Adrenal gland (tissue), 12 donors: ENCODE measurements around the gene ZSCAN10. TPM values are rescaled to one million over a fixed set of nuclear protein-coding genes. Genes with fewer than 3 reads are reported as not detected.

Experiments
- DNase-seq, 7 donors: peaks; one replicate each; pipeline ENCODE4 v3.0.0-alpha.2; 2019 to 2020
- H3K27ac ChIP-seq, 5 donors: fragments of 200-600 bp; sonication (generic) in 4 of 5; 1 replicate in 3 of 5; 2 replicates in 2 of 5; pipeline versions ENCODE4 v1.5.1 to v1.8.0; 2016 to 2020; ENCODE audit warnings: mild to moderate bottlenecking in 1 of 5
- H3K27me3 ChIP-seq: fragments of 200-600 bp; 2 replicates; pipeline ENCODE4 v1.8.0; 2021
- H3K36me3 ChIP-seq, 2 donors: fragments of 200-600 bp; replicated peaks in 1 of 2; 1 replicate in 1 of 2; 2 replicates in 1 of 2; pipeline versions ENCODE4 v1.5.1 to v1.8.0; 2018 to 2022
- H3K4me1 ChIP-seq, 2 donors: fragments of 200-600 bp; replicated peaks in 1 of 2; 1 replicate in 1 of 2; 2 replicates in 1 of 2; pipeline versions ENCODE4 v1.5.1 to v1.8.0; 2018 to 2021
- H3K4me3 ChIP-seq, 4 donors: fragments of 200-600 bp; sonication (generic) in 3 of 4; one replicate each; pipeline ENCODE4 v1.5.1; 2016 to 2018
- H3K9me3 ChIP-seq, 3 donors: fragments of 200-600 bp; sonication (generic) in 1 of 3; replicated peaks in 1 of 3; 1 replicate in 2 of 3; 2 replicates in 1 of 3; pipeline versions ENCODE4 v1.5.1 to v1.8.0; 2016 to 2021
- POLR2A ChIP-seq, 2 donors: fragments of 450-650 bp; IDR thresholded peaks; one replicate each; pipeline ENCODE4 v1.6.1; 2017; ENCODE audit warnings: antibody characterized with exemption in 2 of 2, mild to moderate bottlenecking in 2 of 2, moderate library complexity in 1 of 2
- WGBS, 4 donors: extraction: QIAGEN DNeasy Blood & Tissue Kit in 2 of 4; methylation state at CpG; one replicate each; pipeline versions ENCODE4 v1.1.5 to v1.1.7; 2013 to 2017; 5-methylcytosine and 5-hydroxymethylcytosine counted together
- intact Hi-C, 2 donors: fragments of 100-400 bp; cut with DNase I; formaldehyde crosslinking; loops; one replicate each; pipeline versions ENCODE4 v1.14.1 to v1.15.0; 2022 to 2023
- polyA plus RNA-seq, 3 donors: library from polyadenylated mRNA; stranded (reverse); fragments of 200-250 nt in 2 of 3; fragments of 350-450 nt in 1 of 3; fragmentation: Illumina TruSeq in 1 of 3; extraction: RNeasy Lipid Tissue Mini Kit (QIAGEN cat#74804) in 1 of 3; gene quantifications; one replicate each; pipeline ENCODE4 v1.2.3, GENCODE V29; 2013 to 2014
- total RNA-seq, 9 donors: library from RNA; depleted of rRNA in 4 of 9; stranded (reverse); fragments of >200 nt in 4 of 9; fragments of 120-200 nt in 1 of 9; fragmentation: NEBNext Ultra II Directional in 1 of 9; extraction: Animal tissue kit (Norgen Biotek cat#: 25700) in 1 of 9; gene quantifications; one replicate each; pipeline versions ENCODE4 v1.1.0 to v1.2.4, GENCODE V29; 2013 to 2023
- TF ChIP-seq, protein P1 (sequence below), 6 experiments: fragments of 450-650 bp in 4 of 6; fragments of 200-600 bp in 2 of 6; sonication (generic) in 1 of 6; IDR thresholded peaks; 1 replicate in 5 of 6; 2 replicates in 1 of 6; pipeline versions ENCODE4 v1.5.1 to v1.8.0; 2016 to 2021; ENCODE audit warnings: antibody characterized with exemption in 6 of 6, mild to moderate bottlenecking in 2 of 6, moderate library complexity in 1 of 6
- donor health status: healthy with polysubstance abuse.
- donor health status: Bipolar disorder and iron deficiency.
- donor health status: DM: yes; HTN: yes; CAD: no.
- donor health status: DM: no; HTN: no; CAD: no.
- donor health status: DM: no; HTN: no; CAD: no.
- donor health status: DM: yes; HTN: yes; CAD: no.

ZSCAN10 gene
- total and polyA plus RNA-seq, 12 donors, result 0.11 to 0.50 (median 0.14) TPM; not detected in 8

DNA sequence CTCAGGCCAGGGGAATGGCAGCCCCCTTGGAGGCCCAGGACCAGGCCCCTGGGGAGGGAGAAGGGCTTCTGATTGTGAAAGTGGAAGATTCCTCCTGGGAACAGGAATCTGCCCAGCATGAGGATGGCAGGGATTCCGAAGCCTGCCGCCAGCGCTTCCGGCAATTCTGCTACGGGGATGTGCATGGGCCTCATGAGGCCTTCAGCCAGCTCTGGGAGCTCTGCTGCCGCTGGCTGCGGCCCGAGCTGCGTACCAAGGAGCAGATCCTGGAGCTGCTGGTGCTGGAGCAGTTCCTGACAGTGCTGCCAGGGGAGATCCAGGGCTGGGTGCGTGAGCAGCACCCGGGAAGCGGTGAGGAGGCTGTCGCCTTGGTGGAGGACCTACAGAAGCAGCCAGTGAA lies 38.2 kb upstream of the ZSCAN10 start:
- 90 to 97% (median 95%) methylated on average over 2 to 13 of the region's 13 CpGs for WGBS, 4 donors
- H3K9me3 ChIP-seq, result no peaks in the 10 kb centered on the region
- H3K27ac ChIP-seq, result no peak overlapping the region
- H3K4me1 ChIP-seq, result peaks cover 6 to 23% of the 10 kb centered on the region in 2 donors
- TF ChIP-seq, protein P1, sequence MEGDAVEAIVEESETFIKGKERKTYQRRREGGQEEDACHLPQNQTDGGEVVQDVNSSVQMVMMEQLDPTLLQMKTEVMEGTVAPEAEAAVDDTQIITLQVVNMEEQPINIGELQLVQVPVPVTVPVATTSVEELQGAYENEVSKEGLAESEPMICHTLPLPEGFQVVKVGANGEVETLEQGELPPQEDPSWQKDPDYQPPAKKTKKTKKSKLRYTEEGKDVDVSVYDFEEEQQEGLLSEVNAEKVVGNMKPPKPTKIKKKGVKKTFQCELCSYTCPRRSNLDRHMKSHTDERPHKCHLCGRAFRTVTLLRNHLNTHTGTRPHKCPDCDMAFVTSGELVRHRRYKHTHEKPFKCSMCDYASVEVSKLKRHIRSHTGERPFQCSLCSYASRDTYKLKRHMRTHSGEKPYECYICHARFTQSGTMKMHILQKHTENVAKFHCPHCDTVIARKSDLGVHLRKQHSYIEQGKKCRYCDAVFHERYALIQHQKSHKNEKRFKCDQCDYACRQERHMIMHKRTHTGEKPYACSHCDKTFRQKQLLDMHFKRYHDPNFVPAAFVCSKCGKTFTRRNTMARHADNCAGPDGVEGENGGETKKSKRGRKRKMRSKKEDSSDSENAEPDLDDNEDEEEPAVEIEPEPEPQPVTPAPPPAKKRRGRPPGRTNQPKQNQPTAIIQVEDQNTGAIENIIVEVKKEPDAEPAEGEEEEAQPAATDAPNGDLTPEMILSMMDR (IDR thresholded peaks at IDR 0.05), result no peak
- TF ChIP-seq POLR2A (IDR thresholded peaks at IDR 0.05), result no peak
- H3K4me3 ChIP-seq, result no peak overlapping the region
- intact Hi-C loops, result no loop called here
- DNase-seq, result no peak
- peaks cover 0 to 25% of the 10 kb centered on the region in 2 donors for H3K36me3 ChIP-seq
- H3K27me3 ChIP-seq, result no peaks in the 10 kb centered on the region

DNA sequence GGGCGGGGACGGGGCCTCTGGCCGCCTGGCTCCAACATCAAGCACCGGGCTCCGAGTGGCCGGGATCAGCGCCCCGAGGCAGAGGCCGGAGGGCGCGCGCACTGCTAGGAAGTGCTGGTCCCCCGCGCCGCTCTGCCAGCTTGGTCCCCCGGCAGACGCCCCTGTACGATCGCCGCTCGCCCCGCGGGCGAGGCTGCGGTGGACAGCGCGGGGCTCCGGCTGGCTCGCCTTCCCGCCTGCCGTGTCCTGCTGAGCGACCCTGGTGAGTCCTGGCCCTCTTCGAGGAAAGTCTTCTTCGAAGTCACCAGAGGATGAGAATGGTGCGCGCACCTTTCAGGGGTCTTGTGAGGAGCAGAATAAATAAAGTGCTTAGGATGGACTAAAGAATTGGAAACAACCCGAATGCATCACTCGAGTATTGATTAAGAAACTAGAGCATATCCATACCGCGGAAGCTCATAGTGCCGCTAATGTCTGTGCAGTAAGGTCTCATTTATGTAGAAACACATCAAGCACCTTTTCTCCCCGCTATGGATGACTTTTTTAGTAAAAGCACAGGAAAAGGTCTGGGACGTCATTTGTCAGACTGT lies 36.1 kb upstream of the ZSCAN10 start:
- Histone ChIP-seq H3K4me1 (peaks cover 6 to 23% of the 10 kb centered on the region in 2 donors), H3K36me3 (peaks cover 0 to 17% of the 10 kb centered on the region in 2 donors), H3K27ac (peak overlapping the region in 4 of 5 donors; percentile 59 to 96 (median 92)), H3K4me3 (peak overlapping the region; percentile 10 to 96 (median 76)), H3K9me3 (no peaks in the 10 kb centered on the region), H3K27me3 (no peaks in the 10 kb centered on the region)
- intact Hi-C loops, result no loop called here
- TF ChIP-seq POLR2A (IDR thresholded peaks at IDR 0.05), result peak in 1 of 2 donors; percentile 25
- TF ChIP-seq, protein P1 (IDR thresholded peaks at IDR 0.05), result no peak
- WGBS, 4 donors, result 0 to 2% (median 0%) methylated on average over 7 to 43 of the region's 43 CpGs
- DNase-seq, result no peak

DNA sequence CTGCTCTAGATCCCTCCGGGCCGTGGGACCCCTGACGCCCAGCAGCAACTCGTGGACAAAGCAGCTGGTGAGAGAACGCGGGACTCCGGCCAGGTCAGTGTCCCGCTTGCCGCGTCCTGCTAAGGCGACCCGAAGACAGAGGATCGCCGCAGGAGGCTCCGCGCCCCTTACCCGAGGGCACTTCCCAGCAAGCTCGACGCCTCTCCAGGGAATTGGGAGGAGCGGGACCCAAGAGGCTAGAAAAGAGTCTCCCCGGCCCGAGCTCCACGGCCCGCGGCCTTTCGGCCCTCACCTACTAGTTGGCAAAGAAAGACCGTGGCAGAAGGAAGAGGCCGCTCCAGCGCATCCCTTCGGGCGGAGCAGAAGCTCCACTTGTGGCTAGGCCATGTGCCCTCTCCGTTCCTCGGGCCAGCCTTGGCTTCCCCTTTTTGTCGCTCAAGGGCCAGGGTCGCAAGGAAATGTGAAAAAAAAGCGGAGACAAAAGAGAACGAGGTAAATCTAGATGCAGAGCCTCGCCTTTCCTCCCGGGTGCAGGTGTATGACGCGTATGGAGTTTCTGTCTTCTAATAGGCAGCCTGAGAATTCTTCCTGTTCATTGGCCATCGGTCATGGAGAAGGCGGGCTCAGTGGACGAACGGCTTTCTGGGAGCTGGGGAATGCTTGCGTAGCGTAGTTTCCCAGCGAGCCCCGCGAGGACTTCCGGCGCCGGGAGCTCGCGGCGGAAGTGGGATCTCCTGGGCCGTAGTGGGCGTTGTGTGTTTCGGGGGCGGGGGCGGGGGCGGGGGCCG lies 35.4 kb upstream of the ZSCAN10 start, which contains the start of gene ZNF213:
Gene ZNF213 (plus strand): TSS at position 692 of the 788 bp plus-strand sequence. CDS start 2,252 bp downstream, outside the sequence.
- Histone ChIP-seq H3K9me3 (no peaks in the 10 kb centered on the region), H3K4me3 (peak within 1 kb of the TSS; percentile 67 to 96 (median 76)), H3K36me3 (peaks cover 0 to 13% of the 10 kb centered on the region in 2 donors), H3K4me1 (peaks cover 6 to 27% of the 10 kb centered on the region in 2 donors), H3K27ac (peak within 1 kb of the TSS; percentile 85 to 97 (median 96)), H3K27me3 (no peaks in the 10 kb centered on the region)
- DNase-seq, result peak; percentile 94 to 99 (median 97)
- intact Hi-C loops, result no loop called here
- TF ChIP-seq, protein P1 (IDR thresholded peaks at IDR 0.05), result peak in 2 of 6 experiments; percentile 6 to 15
- peak; percentile 76 to 88 for TF ChIP-seq POLR2A (IDR thresholded peaks at IDR 0.05)
- 0 to 1% (median 0%) methylated on average over 30 to 63 of the region's 63 CpGs for WGBS, 4 donors

DNA sequence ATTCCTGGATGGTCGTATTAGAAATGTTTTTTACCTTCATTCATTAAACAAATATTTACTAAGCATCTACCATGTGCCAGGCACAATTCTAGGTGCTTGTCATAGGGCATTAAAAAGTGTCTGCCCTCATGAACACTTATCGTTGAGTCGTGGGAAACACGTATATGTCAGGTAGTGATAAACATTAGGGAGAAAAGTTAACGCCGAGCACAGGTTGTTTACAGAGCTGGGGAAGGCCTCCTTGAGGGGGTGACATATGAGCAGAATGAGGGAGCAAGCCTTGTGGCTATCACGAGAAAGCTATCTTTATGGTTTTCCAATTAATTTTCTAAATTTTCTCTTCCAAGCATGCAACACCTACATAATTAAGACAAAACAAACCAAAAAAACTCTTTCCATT lies 34.8 kb upstream of the ZSCAN10 start:
- H3K4me1 ChIP-seq, result peaks cover 12 to 34% of the 10 kb centered on the region in 2 donors
- WGBS, 4 donors, result 9 to 14% (median 11%) methylated on average over 7 of the region's 7 CpGs
- TF ChIP-seq, protein P1 (IDR thresholded peaks at IDR 0.05), result no peak
- TF ChIP-seq POLR2A (IDR thresholded peaks at IDR 0.05), result no peak
- peak overlapping the region in 3 of 4 donors; percentile 67 to 96 (median 84) for H3K4me3 ChIP-seq
- H3K9me3 ChIP-seq, result no peaks in the 10 kb centered on the region
- no peaks in the 10 kb centered on the region for H3K27me3 ChIP-seq
- peak overlapping the region; percentile 85 to 97 (median 96) for H3K27ac ChIP-seq
- H3K36me3 ChIP-seq, result peaks cover 0 to 6% of the 10 kb centered on the region in 2 donors
- DNase-seq, result no peak
- intact Hi-C loops, result no loop called here
